OCI-LY1 (cell line): ENCODE data around the gene SETDB2.

Experiments
- H2AFZ ChIP-seq: fragments of 200-600 bp; sonication (generic), shearing (Covaris generic); 2 replicates; pipeline ENCODE4 v1.6.0; 2014; ENCODE audit warnings: antibody characterized with exemption, mild to moderate bottlenecking, low read length
- H3F3A ChIP-seq: fragments of 200-600 bp; sonication (generic), shearing (Covaris generic); 2 replicates; pipeline ENCODE4 v1.6.0; 2014; ENCODE audit warnings: mild to moderate bottlenecking, antibody characterized with exemption, low read length, moderate library complexity; ENCODE audit not compliant: insufficient read depth
- H3K27ac ChIP-seq: fragments of 200-600 bp; sonication (generic); 2 replicates; pipeline ENCODE4 v1.5.1; 2014; ENCODE audit warnings: low read length, mixed run types, mild to moderate bottlenecking, low read depth; ENCODE audit not compliant: poor library complexity, severe bottlenecking
- H3K27me3 ChIP-seq: fragments of 200-600 bp; sonication (generic); 2 replicates; pipeline ENCODE4 v1.6.0; 2014; ENCODE audit warnings: antibody characterized with exemption, mild to moderate bottlenecking, low read length, moderate library complexity; ENCODE audit not compliant: insufficient read depth
- H3K36me3 ChIP-seq: fragments of 200-600 bp; sonication (generic); 2 replicates; pipeline ENCODE4 v1.6.1; 2014; ENCODE audit warnings: mild to moderate bottlenecking, antibody characterized with exemption, low read length, moderate library complexity, mixed read lengths; ENCODE audit not compliant: insufficient read depth
- H3K4me1 ChIP-seq: fragments of 200-600 bp; sonication (generic); 2 replicates; pipeline ENCODE4 v1.5.1; 2014; ENCODE audit warnings: mild to moderate bottlenecking, low read length, moderate library complexity; ENCODE audit not compliant: insufficient read depth, severe bottlenecking
- H3K4me2 ChIP-seq: fragments of 200-600 bp; sonication (generic), shearing (Covaris generic); 2 replicates; pipeline ENCODE4 v1.6.1; 2014; ENCODE audit warnings: low read length
- H3K4me3 ChIP-seq: fragments of 200-600 bp; sonication (generic); 2 replicates; pipeline ENCODE4 v1.5.1; 2014; ENCODE audit warnings: low read length, low read depth, mild to moderate bottlenecking, mixed read lengths; ENCODE audit not compliant: poor library complexity, severe bottlenecking
- H3K79me2 ChIP-seq: fragments of 200-600 bp; shearing (Covaris generic); 2 replicates; pipeline ENCODE4 v1.6.1; 2016; ENCODE audit warnings: mixed run types, low read length, mixed read lengths; ENCODE audit not compliant: insufficient read depth
- H3K9ac ChIP-seq: fragments of 200-600 bp; sonication (generic), shearing (Covaris generic); 2 replicates; pipeline ENCODE4 v1.6.1; 2014; ENCODE audit warnings: mild to moderate bottlenecking, low read length, mixed read lengths
- H3K9me2 ChIP-seq: fragments of 200-600 bp; sonication (generic), shearing (Covaris generic); 2 replicates; pipeline ENCODE4 v1.6.1; 2014; ENCODE audit warnings: low read depth, mild to moderate bottlenecking, low read length, mixed read lengths
- H3K9me3 ChIP-seq: fragments of 200-600 bp; shearing (Covaris generic); 2 replicates; pipeline ENCODE4 v1.6.1; 2014; ENCODE audit warnings: low read length, mixed read lengths
- H4K20me1 ChIP-seq: fragments of 200-600 bp; sonication (generic), shearing (Covaris generic); 2 replicates; pipeline ENCODE4 v1.6.0; 2016; ENCODE audit warnings: mild to moderate bottlenecking, low read length; ENCODE audit not compliant: insufficient read depth
- EZH2 ChIP-seq: fragments of 200-600 bp; sonication (generic), shearing (Covaris generic); IDR thresholded peaks from 2 replicates; pipeline ENCODE4 v1.8.0; 2017; ENCODE audit warnings: borderline replicate concordance, mixed run types, mild to moderate bottlenecking, antibody characterized with exemption, low read length, moderate library complexity, mixed read lengths
- TF ChIP-seq, protein P1 (sequence below): fragments of 200-600 bp; sonication (generic), shearing (Covaris generic); IDR thresholded peaks from 2 replicates; pipeline ENCODE4 v1.5.1; 2017; ENCODE audit warnings: mild to moderate bottlenecking, antibody characterized with exemption, low read length, moderate library complexity, mixed read lengths

SETDB2 gene

DNA sequence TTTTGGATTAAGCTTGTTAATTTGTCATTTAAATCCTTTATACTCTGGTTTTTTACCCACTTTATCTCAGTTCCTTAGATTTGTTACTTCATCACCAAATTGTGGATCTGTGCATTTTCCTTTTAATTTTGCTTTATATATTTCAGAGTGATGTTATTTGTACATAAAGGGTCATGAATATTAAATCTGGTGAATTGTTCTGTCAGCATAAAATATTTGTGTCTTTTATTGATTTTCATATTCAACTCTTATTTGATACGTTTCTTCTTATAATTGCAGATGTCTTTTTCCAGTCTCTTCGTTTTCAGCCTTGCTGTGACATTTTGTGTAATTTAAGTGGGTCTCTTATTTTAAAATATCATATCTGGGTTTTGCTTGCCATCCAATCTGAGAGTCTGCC, 4.7 kb downstream of the SETDB2 start:
- H3K27ac ChIP-seq = no peak overlapping the region
- no peak overlapping the region for H2AFZ ChIP-seq
- no peak overlapping the region for H3K4me3 ChIP-seq
- no peaks in the 10 kb centered on the region for H3K9me2 ChIP-seq
- H3K9me3 ChIP-seq = no peaks in the 10 kb centered on the region
- H3F3A ChIP-seq = peaks cover 9% of the 10 kb centered on the region
- no peak overlapping the region for H3K4me2 ChIP-seq
- H3K79me2 ChIP-seq = peaks cover 55% of the 10 kb centered on the region
- TF ChIP-seq EZH2 = no peak
- TF ChIP-seq, protein P1, sequence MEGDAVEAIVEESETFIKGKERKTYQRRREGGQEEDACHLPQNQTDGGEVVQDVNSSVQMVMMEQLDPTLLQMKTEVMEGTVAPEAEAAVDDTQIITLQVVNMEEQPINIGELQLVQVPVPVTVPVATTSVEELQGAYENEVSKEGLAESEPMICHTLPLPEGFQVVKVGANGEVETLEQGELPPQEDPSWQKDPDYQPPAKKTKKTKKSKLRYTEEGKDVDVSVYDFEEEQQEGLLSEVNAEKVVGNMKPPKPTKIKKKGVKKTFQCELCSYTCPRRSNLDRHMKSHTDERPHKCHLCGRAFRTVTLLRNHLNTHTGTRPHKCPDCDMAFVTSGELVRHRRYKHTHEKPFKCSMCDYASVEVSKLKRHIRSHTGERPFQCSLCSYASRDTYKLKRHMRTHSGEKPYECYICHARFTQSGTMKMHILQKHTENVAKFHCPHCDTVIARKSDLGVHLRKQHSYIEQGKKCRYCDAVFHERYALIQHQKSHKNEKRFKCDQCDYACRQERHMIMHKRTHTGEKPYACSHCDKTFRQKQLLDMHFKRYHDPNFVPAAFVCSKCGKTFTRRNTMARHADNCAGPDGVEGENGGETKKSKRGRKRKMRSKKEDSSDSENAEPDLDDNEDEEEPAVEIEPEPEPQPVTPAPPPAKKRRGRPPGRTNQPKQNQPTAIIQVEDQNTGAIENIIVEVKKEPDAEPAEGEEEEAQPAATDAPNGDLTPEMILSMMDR = no peak
- no peaks in the 10 kb centered on the region for H4K20me1 ChIP-seq
- H3K9ac ChIP-seq = no peak overlapping the region
- no peaks in the 10 kb centered on the region for H3K27me3 ChIP-seq
- peaks cover 43% of the 10 kb centered on the region for H3K4me1 ChIP-seq
- peaks cover 50% of the 10 kb centered on the region for H3K36me3 ChIP-seq

DNA sequence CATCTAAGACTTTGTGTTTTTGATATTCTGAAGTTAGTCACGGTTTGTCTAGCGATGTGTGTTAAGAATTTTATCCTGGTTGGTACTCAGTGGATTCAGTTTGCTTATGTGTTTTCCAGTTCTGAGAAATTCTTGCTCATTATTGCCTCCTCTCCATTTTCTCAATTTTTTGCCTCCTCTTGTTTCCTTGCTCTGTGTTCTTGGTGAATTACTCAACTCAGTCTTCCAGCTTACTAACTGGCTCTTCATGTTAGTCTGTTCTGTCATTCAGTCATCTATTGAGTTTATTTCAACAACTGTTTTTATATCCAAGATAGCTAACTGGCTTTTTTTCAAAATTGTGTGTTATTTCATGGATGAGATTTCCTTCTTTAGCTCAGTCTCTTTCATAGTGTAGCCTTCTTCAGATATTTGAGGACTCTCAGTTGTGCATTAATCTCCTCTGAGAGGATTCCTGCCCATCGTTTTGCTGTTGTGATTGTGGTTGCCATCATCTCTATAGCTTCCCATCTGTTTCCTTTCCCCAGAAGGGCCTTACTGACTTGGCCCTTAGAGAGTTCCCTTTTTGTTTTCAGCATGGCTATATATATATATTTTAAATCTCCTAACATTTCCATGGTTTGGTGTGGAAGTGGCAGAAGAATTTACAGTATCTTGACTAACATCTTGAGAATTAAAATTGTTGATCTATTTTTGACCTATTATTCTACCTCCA, 6.2 kb downstream of the SETDB2 start:
- Histone ChIP-seq H3K4me2 (no peak overlapping the region), H3K9me3 (no peaks in the 10 kb centered on the region), H3K9ac (no peak overlapping the region), H3K9me2 (no peaks in the 10 kb centered on the region), H3K36me3 (peaks cover 54% of the 10 kb centered on the region), H3K27me3 (no peaks in the 10 kb centered on the region), H3K27ac (no peak overlapping the region), H3K4me1 (peaks cover 54% of the 10 kb centered on the region), H4K20me1 (no peaks in the 10 kb centered on the region), H3F3A (0 out of 2 replicates have a peak, but pooled peaks cover under 1% of the 10 kb centered on the region), H3K4me3 (no peak overlapping the region), H2AFZ (no peak overlapping the region), H3K79me2 (peaks cover 55% of the 10 kb centered on the region)
- TF ChIP-seq EZH2 = no peak
- TF ChIP-seq, protein P1 = no peak

DNA sequence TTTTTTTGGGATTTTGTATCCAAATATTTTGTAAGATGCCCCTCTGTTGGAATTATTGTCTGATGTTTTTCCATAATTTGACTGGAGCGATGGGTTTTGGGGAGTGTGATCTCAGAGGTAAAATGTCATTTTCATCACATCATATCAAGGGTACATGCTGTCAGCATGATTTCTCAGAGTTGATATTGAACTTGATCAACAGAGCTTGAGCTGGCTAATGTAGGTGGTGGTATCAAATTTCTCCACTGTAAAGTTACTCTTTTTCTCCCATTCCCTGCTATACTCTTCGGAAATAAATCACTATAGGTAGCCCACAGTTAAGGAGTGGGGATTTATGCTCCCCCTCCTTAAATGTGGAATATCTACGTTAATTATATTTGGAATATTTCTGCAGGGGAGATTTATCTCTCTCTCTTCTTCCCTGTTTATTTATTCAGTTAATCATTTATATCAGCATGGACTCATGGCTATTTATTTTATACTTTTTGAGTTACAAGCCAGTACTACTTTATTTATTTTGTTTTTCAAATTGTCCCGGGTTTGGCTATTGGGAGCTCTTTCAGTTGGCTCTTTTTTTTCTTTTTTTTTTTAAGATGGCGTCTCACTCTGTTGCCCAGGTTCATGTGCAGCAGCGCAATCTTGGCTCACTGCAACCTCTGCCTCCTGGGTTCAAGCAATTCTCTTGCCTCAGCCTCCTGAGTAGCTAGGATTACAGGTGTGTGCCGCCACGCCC, 8.8 kb downstream of the SETDB2 start:
- Histone ChIP-seq H3K9me2 (no peaks in the 10 kb centered on the region), H3F3A (no peaks in the 10 kb centered on the region), H3K4me1 (peaks cover 29% of the 10 kb centered on the region), H3K4me2 (no peak overlapping the region), H3K27ac (no peak overlapping the region), H3K9ac (no peak overlapping the region), H3K36me3 (peaks cover 59% of the 10 kb centered on the region), H4K20me1 (no peaks in the 10 kb centered on the region), H3K79me2 (peaks cover 33% of the 10 kb centered on the region), H3K9me3 (no peaks in the 10 kb centered on the region), H2AFZ (no peak overlapping the region), H3K4me3 (no peak overlapping the region), H3K27me3 (no peaks in the 10 kb centered on the region)
- no peak for TF ChIP-seq EZH2
- TF ChIP-seq, protein P1 = no peak
